Stimulated activated CD4-positive, alpha-beta T cell treated with anti-CD3 and anti-CD28 coated beads, TNF-alpha, amount 100 ng/mL, for 4 hours (primary cell): ENCODE results near the gene DDX1.

Source experiments
- DNase-seq, 3 experiments: peaks; one replicate each; pipeline ENCODE4 v3.0.0-alpha.2; 2020; ENCODE audit warnings: low read depth in 3 of 3

Gene DDX1

GRCh38 chr2:15646661-15647060 lies 55.0 kb downstream of the DDX1 start:
- DNase-seq = no peak

- no peak for DNase-seq
These were observed 56.2 kb downstream of the DDX1 start for GRCh38 chr2:15647622-15648590.

GRCh38 chr2:15648593-15649525 lies 57.2 kb downstream of the DDX1 start:
- no peak for DNase-seq

GRCh38 chr2:15649561-15650255 lies 58.0 kb downstream of the DDX1 start:
- no peak for DNase-seq

GRCh38 chr2:15650616-15651366 lies 59.1 kb downstream of the DDX1 start:
- no peak for DNase-seq

- DNase-seq = no peak
These were observed 59.7 kb downstream of the DDX1 start for GRCh38 chr2:15651367-15651727.

- no peak for DNase-seq
These were observed 60.6 kb downstream of the DDX1 start for GRCh38 chr2:15652252-15652651.

- DNase-seq = no peak
These were observed 61.1 kb downstream of the DDX1 start for GRCh38 chr2:15652801-15653200.

- DNase-seq = no peak
These were observed 62.4 kb downstream of the DDX1 start for GRCh38 chr2:15653806-15654726.

GRCh38 chr2:15654727-15655073 lies 63.0 kb downstream of the DDX1 start:
- no peak for DNase-seq

GRCh38 chr2:15655123-15655887 lies 63.6 kb downstream of the DDX1 start:
- no peak for DNase-seq

- no peak for DNase-seq
These were observed 64.4 kb downstream of the DDX1 start for GRCh38 chr2:15656090-15656489.

- no peak for DNase-seq
These were observed 66.1 kb downstream of the DDX1 start for GRCh38 chr2:15657759-15658158.

GRCh38 chr2:15658911-15659310 lies 67.2 kb downstream of the DDX1 start:
- no peak for DNase-seq

GRCh38 chr2:15660491-15661294 lies 69.0 kb downstream of the DDX1 start:
- no peak for DNase-seq

GRCh38 chr2:15661295-15661569 lies 69.6 kb downstream of the DDX1 start:
- DNase-seq = no peak

GRCh38 chr2:15662026-15662425 lies 70.4 kb downstream of the DDX1 start:
- no peak for DNase-seq

- DNase-seq = no peak
These were observed 70.9 kb downstream of the DDX1 start for GRCh38 chr2:15662579-15662978.

GRCh38 chr2:15663802-15664201 lies 72.1 kb downstream of the DDX1 start:
- no peak for DNase-seq
